ENCODE results near the gene KIF18B.

GRCh38 chr17:44887016-44887415, 60.6 kb downstream of the KIF18B start:
- TF ChIP-seq CTCF (IDR thresholded peaks at IDR 0.05) (no peak), EZH2 (IDR thresholded peaks at IDR 0.05; ENCODE audit: borderline replicate concordance, insufficient read depth, low read depth, low read length, poor library complexity, severe bottlenecking) (no peak)
